ENCODE measurements around the gene CSNK2B.

The CSNK2B gene

GRCh38 chr6:31719001-31719400 is 53.1 kb downstream of the CSNK2B start:
- H3K9me3 ChIP-seq (ENCODE audit: control insufficient read depth, insufficient read depth, low read depth, low read length) = no peaks in the 10 kb centered on the region
- H3K4me3 ChIP-seq (ENCODE audit: low read depth, low read length) = no peak overlapping the region
- no peaks in the 10 kb centered on the region for H3K36me3 ChIP-seq (ENCODE audit: control insufficient read depth, insufficient read depth, low read length)
- peaks cover 39% of the 10 kb centered on the region for H3K4me1 ChIP-seq (ENCODE audit: control insufficient read depth, insufficient read depth, low read length)
- no peak overlapping the region for H3K9ac ChIP-seq (ENCODE audit: low read length)
- no peak overlapping the region for H3K27ac ChIP-seq (ENCODE audit: low read depth, low read length)
- H3K27me3 ChIP-seq (ENCODE audit: control insufficient read depth, insufficient read depth, low read length) = no peaks in the 10 kb centered on the region

Measured in HUES6 (cell line).